Memory B cell (primary cell): ENCODE results near the gene CFAP77.

ENCODE experiments used
- ATAC-seq: fragments of 150-1000 bp; cut with Tn5 transposase; 2 replicates; pipeline ENCODE4 v1.10.0; 2021; ENCODE audit warnings: low read depth, mild to moderate bottlenecking, moderate library complexity
- DNase-seq, 2 donors: peaks; one replicate each; pipeline ENCODE4 v3.0.0; 2022; ENCODE audit warnings: low spot score in 2 of 2
- H3K27ac Mint-ChIP-seq: one replicate; pipeline ENCODE4 v1.8.0; 2022; ENCODE audit warnings: mild to moderate bottlenecking, moderate library complexity, mixed read lengths
- H3K27me3 Mint-ChIP-seq: one replicate; pipeline ENCODE4 v1.8.0; 2022; ENCODE audit warnings: mixed read lengths
- H3K36me3 Mint-ChIP-seq: one replicate; pipeline ENCODE4 v1.8.0; 2022; ENCODE audit warnings: mild to moderate bottlenecking, mixed read lengths
- H3K4me1 Mint-ChIP-seq: one replicate; pipeline ENCODE4 v1.8.0; 2022; ENCODE audit warnings: mixed read lengths
- H3K4me3 Mint-ChIP-seq: one replicate; pipeline ENCODE4 v1.8.0; 2022; ENCODE audit warnings: mild to moderate bottlenecking, moderate library complexity, mixed read lengths
- H3K9me3 Mint-ChIP-seq: one replicate; pipeline ENCODE4 v1.8.0; 2022; ENCODE audit warnings: mixed read lengths

CFAP77 gene

GRCh38 chr9:132589148-132590036 is 179.4 kb downstream of the CFAP77 start:
- Mint-ChIP-seq H3K27ac (no peak overlapping the region), H3K36me3 (peaks cover 12% of the 10 kb centered on the region), H3K4me1 (peaks cover 17% of the 10 kb centered on the region), H3K27me3 (peaks cover 20% of the 10 kb centered on the region), H3K4me3 (no peak overlapping the region), H3K9me3 (no peaks in the 10 kb centered on the region)
- no peak for DNase-seq
- no peak for ATAC-seq

- Mint-ChIP-seq H3K27me3 (peaks cover 20% of the 10 kb centered on the region), H3K4me3 (no peak overlapping the region), H3K9me3 (no peaks in the 10 kb centered on the region), H3K27ac (peak overlapping the region; percentile 72), H3K4me1 (peaks cover 17% of the 10 kb centered on the region), H3K36me3 (peaks cover 16% of the 10 kb centered on the region)
- DNase-seq (no peak), ATAC-seq (no peak)
Measured at GRCh38 chr9:132590037-132590317, 180.0 kb downstream of the CFAP77 start.

- Mint-ChIP-seq H3K36me3 (peaks cover 20% of the 10 kb centered on the region), H3K4me1 (peaks cover 17% of the 10 kb centered on the region), H3K4me3 (no peak overlapping the region), H3K27me3 (peaks cover 20% of the 10 kb centered on the region), H3K27ac (peak overlapping the region; percentile 72), H3K9me3 (no peaks in the 10 kb centered on the region)
- DNase-seq (no peak), ATAC-seq (no peak)
Measured at GRCh38 chr9:132590318-132591182, 180.5 kb downstream of the CFAP77 start.

GRCh38 chr9:132591244-132591643 is 181.2 kb downstream of the CFAP77 start:
- Mint-ChIP-seq H3K27me3 (peaks cover 17% of the 10 kb centered on the region), H3K27ac (peak overlapping the region; percentile 60), H3K4me3 (no peak overlapping the region), H3K4me1 (peaks cover 13% of the 10 kb centered on the region), H3K9me3 (no peaks in the 10 kb centered on the region), H3K36me3 (peaks cover 26% of the 10 kb centered on the region)
- no peak for DNase-seq
- ATAC-seq = no peak

GRCh38 chr9:132591751-132592314 is 181.8 kb downstream of the CFAP77 start:
- DNase-seq (no peak), ATAC-seq (no peak)
- Mint-ChIP-seq H3K27ac (no peak overlapping the region), H3K4me1 (peaks cover 12% of the 10 kb centered on the region), H3K4me3 (no peak overlapping the region), H3K36me3 (peaks cover 31% of the 10 kb centered on the region), H3K27me3 (peaks cover 18% of the 10 kb centered on the region), H3K9me3 (no peaks in the 10 kb centered on the region)

- Mint-ChIP-seq H3K27me3 (peaks cover 18% of the 10 kb centered on the region), H3K27ac (no peak overlapping the region)
Measured at GRCh38 chr9:132592451-132592850, 182.4 kb downstream of the CFAP77 start.

GRCh38 chr9:132594412-132594811 is 184.4 kb downstream of the CFAP77 start:
- H3K4me3 Mint-ChIP-seq = no peak overlapping the region
- H3K27me3 Mint-ChIP-seq = peaks cover 15% of the 10 kb centered on the region
- peaks cover 9% of the 10 kb centered on the region for H3K4me1 Mint-ChIP-seq
- H3K27ac Mint-ChIP-seq = no peak overlapping the region
- DNase-seq (no peak), ATAC-seq (no peak)
- H3K36me3 Mint-ChIP-seq = peaks cover 36% of the 10 kb centered on the region
- H3K9me3 Mint-ChIP-seq = no peaks in the 10 kb centered on the region

More at GRCh38 chr9:132592451-132592850, 182.4 kb downstream of the CFAP77 start:
- Mint-ChIP-seq H3K9me3 (no peaks in the 10 kb centered on the region), H3K36me3 (peaks cover 31% of the 10 kb centered on the region), H3K4me3 (no peak overlapping the region), H3K4me1 (peaks cover 12% of the 10 kb centered on the region)
- ATAC-seq (no peak), DNase-seq (no peak)

- Mint-ChIP-seq H3K36me3 (peaks cover 41% of the 10 kb centered on the region), H3K4me3 (no peak overlapping the region), H3K9me3 (no peaks in the 10 kb centered on the region), H3K4me1 (peaks cover 4% of the 10 kb centered on the region), H3K27me3 (peaks cover 10% of the 10 kb centered on the region), H3K27ac (no peak overlapping the region)
- ATAC-seq (no peak), DNase-seq (no peak)
Measured at GRCh38 chr9:132595319-132595718, 185.3 kb downstream of the CFAP77 start.

- Mint-ChIP-seq H3K36me3 (peaks cover 49% of the 10 kb centered on the region), H3K4me1 (no peaks in the 10 kb centered on the region), H3K27ac (no peak overlapping the region), H3K27me3 (peaks cover 8% of the 10 kb centered on the region), H3K4me3 (no peak overlapping the region), H3K9me3 (no peaks in the 10 kb centered on the region)
- no peak for DNase-seq
- ATAC-seq = no peak
Measured at GRCh38 chr9:132596200-132596599, 186.2 kb downstream of the CFAP77 start.

GRCh38 chr9:132597073-132597775 is 187.2 kb downstream of the CFAP77 start:
- DNase-seq (no peak), ATAC-seq (no peak)
- Mint-ChIP-seq H3K27ac (no peak overlapping the region), H3K9me3 (no peaks in the 10 kb centered on the region), H3K36me3 (peaks cover 55% of the 10 kb centered on the region), H3K27me3 (peaks cover 5% of the 10 kb centered on the region), H3K4me1 (no peaks in the 10 kb centered on the region), H3K4me3 (no peak overlapping the region)

- Mint-ChIP-seq H3K27me3 (peaks cover 2% of the 10 kb centered on the region), H3K9me3 (no peaks in the 10 kb centered on the region), H3K4me1 (no peaks in the 10 kb centered on the region), H3K36me3 (peaks cover 61% of the 10 kb centered on the region), H3K4me3 (no peak overlapping the region), H3K27ac (no peak overlapping the region)
- ATAC-seq = no peak
- DNase-seq = no peak
Measured at GRCh38 chr9:132600326-132600984, 190.4 kb downstream of the CFAP77 start.

- H3K36me3 Mint-ChIP-seq = peaks cover 59% of the 10 kb centered on the region
- H3K4me1 Mint-ChIP-seq = no peaks in the 10 kb centered on the region
- DNase-seq (no peak), ATAC-seq (no peak)
- no peaks in the 10 kb centered on the region for H3K27me3 Mint-ChIP-seq
- no peak overlapping the region for H3K4me3 Mint-ChIP-seq
- H3K27ac Mint-ChIP-seq = no peak overlapping the region
- H3K9me3 Mint-ChIP-seq = no peaks in the 10 kb centered on the region
Measured at GRCh38 chr9:132602207-132602606, 192.2 kb downstream of the CFAP77 start.

- Mint-ChIP-seq H3K4me3 (no peak overlapping the region), H3K27ac (no peak overlapping the region), H3K4me1 (no peaks in the 10 kb centered on the region), H3K27me3 (no peaks in the 10 kb centered on the region), H3K9me3 (no peaks in the 10 kb centered on the region), H3K36me3 (peaks cover 60% of the 10 kb centered on the region)
- ATAC-seq (no peak), DNase-seq (no peak)
Measured at GRCh38 chr9:132605387-132605786, 195.4 kb downstream of the CFAP77 start.
